GM13977 (cell line): Measurements from ENCODE around the gene MAML3.
"Not testable (repeated sequence)": the region's sequence is repeated elsewhere in the genome, so short reads cannot be mapped to it uniquely, and the experiment has no call there.

ENCODE experiments used
- DNase-seq: peaks from one replicate; pipeline ENCODE4 v3.0.0; 2012; ENCODE audit warnings: low spot score
- in situ Hi-C: fragments of 300-500 bp; cut with MboI; formaldehyde crosslinking; loops from one replicate; pipeline ENCODE4 v1.12.0; 2022; ENCODE audit warnings: low sequenced_read_pairs, low pct_unique_long_range_greater_than_20kb, mixed read lengths, inconsistent platforms; ENCODE audit not compliant: unreplicated experiment
- TF ChIP-seq, protein P1 (sequence below): IDR thresholded peaks from 2 replicates; pipeline ENCODE4 v1.5.1; 2012; ENCODE audit warnings: mild to moderate bottlenecking, control low read depth; ENCODE audit not compliant: insufficient read depth; ENCODE audit errors: extremely low read depth, missing control alignments

MAML3 gene

DNA sequence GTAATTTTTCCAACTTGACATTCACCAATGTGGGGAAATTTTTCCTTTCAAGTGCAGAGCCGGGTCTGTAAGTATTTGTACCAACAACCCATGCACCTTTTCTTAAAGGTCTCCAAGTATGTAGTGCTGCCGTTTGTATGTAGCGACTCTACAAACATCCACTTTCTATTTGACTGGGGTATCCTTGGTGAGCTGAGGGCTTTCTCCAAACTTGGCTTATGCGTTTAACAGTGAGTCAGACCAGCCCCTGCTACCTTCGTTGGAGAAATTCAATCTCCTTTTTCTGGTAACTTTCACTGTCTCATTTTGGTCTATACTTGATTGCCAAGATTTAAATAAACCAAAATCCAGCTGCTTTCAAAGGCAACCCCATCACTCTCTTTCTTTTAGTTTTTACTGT lies 453.4 kb downstream of the MAML3 start:
- in situ Hi-C loops: no loop called here
- TF ChIP-seq, protein P1, sequence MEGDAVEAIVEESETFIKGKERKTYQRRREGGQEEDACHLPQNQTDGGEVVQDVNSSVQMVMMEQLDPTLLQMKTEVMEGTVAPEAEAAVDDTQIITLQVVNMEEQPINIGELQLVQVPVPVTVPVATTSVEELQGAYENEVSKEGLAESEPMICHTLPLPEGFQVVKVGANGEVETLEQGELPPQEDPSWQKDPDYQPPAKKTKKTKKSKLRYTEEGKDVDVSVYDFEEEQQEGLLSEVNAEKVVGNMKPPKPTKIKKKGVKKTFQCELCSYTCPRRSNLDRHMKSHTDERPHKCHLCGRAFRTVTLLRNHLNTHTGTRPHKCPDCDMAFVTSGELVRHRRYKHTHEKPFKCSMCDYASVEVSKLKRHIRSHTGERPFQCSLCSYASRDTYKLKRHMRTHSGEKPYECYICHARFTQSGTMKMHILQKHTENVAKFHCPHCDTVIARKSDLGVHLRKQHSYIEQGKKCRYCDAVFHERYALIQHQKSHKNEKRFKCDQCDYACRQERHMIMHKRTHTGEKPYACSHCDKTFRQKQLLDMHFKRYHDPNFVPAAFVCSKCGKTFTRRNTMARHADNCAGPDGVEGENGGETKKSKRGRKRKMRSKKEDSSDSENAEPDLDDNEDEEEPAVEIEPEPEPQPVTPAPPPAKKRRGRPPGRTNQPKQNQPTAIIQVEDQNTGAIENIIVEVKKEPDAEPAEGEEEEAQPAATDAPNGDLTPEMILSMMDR: no peak
- no peak for DNase-seq

DNA sequence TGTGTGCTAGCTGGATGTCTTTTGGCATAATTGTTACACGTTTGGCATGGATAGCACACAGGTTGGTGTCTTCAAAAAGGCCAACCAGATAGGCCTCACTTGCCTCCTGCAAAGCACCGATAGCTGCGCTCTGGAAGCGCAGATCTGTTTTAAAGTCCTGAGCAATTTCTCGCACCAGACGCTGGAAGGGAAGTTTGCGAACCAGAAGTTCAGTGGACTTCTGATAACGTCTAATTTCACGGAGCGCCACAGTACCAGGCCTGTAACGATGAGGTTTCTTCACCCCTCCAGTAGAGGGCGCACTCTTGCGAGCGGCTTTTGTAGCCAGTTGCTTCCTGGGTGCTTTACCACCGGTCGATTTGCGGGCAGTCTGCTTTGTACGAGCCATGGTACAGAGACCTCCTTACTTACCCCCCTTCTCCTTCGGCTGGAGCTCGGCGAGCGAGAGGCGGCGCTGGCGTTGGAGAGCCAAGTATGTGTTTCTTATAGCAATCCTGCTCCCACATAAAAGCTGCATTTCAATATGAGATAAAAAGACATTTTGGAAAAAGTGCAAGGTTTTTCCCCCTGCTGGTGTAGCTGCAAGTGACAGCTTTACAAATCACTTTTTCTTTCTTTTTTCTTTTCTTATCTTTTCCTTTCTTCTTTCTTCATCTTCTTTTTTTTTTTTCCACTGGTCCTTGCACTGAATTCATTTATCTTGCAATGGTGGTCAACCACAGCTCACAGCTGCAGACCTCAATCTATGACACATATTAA lies 455.6 kb downstream of the MAML3 start:
- in situ Hi-C loops, DNase-seq: not testable (repeated sequence)

DNA sequence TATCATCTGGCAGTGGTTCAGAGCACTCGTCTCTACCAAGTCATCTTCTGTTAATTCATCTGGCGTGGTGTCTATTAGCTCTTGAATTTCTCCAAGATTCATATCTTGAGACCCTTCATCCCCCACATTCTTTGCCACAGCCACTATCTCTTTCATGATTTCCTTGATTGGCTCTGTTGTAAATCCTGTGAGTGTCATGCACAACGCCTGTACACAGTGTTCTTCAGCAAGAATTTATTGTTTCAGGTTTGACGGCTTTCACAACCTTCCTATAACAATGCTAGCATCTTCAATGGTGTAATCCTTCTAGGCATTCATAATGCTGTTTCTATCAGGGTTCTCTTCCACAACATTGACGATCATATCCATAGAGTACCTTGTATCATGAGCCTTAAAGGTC lies 457.5 kb downstream of the MAML3 start:
- in situ Hi-C loops: no loop called here
- TF ChIP-seq, protein P1: no peak

DNA sequence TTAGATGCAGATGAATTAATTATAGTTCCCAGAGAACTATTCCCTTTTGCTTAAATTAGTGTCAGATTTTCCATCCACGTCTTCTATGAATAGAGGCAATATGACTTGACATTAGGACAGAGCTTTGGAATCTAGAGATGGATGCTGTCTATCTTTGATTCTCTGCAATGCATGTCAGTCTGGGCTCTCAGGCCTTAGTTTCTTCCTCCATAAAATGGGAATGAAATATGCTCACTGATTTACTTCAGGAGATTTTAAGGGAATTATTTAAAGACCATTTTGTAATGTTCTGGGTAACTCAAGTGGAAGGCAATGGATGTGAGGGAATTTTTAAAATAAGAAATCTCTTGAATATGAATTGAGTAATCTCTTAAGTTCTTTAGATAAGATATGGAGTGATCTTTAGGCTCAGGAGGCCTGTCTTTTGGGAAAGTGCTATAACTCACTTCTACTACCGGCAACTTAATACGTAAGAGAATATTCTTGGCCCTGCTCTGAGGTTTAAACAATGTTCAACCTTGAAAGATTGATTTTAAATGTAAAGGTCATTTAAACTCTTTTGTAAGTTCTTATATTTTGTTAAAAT lies 459.4 kb downstream of the MAML3 start:
- DNase-seq: no peak
- in situ Hi-C loops: no loop called here
- TF ChIP-seq, protein P1: no peak

More for the DNA sequence above, 457.5 kb downstream of the MAML3 start:
- no peak for DNase-seq

DNA sequence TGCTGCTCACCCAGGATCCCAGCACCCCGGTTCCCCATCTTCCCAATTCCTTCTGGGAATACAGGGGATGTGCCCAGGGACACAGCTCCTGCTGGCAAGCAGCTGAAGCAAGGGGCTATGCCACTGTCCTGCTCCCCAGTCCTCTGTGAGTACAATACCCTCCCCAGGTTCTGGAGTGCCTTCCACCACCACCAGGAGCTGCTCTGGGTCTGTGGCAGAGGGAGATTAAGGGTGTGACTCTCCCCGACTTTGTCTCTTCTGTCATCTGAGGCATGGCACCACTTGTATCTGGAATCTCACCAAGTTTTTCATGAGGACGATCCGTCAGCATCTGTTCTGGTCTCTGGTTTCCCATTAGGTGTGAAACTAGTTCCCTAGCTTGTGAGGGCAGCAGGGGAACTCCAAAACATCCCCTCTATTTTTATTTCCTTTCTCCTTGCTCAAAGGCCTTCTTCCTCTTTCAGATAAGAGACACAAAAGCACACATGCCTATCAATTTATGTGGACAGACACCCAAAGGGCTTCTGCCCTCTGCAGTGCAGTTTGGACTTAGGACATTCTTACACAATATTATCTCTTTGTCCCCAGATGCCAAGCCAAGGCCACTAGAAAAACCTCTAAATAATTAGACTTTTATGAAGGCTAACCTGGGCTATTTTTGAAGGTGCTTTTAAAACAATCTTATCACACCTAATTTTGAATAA lies 461.5 kb downstream of the MAML3 start:
- no peak for DNase-seq
- in situ Hi-C loops: no loop called here
- TF ChIP-seq, protein P1: peak; percentile 30

DNA sequence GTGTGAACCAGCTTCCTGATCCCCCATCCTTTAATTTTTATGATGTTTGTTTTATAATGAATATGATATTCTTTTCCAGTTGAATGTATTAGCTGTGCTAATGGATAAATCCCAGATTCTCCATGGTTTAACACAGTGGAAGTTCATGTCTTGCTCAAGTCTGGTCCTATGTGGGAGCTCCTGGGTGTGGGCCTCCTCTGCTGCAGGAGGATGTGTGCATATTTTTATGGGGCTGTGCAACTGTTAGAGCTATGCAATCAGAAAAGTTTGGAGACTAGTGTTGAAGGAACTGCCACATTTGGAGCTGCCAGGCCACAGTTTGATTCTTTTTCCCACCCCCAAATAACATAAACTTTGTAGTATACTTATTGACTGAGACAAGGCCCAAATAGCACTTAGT lies 463.6 kb downstream of the MAML3 start:
- TF ChIP-seq, protein P1: no peak
- no peak for DNase-seq
- in situ Hi-C loops: no loop called here
